ENCODE measurements around the gene ACIN1.
"Not testable (repeated sequence)": the region's sequence is repeated elsewhere in the genome, so short reads cannot be mapped to it uniquely, and the experiment has no call there.

ACIN1 gene

DNA sequence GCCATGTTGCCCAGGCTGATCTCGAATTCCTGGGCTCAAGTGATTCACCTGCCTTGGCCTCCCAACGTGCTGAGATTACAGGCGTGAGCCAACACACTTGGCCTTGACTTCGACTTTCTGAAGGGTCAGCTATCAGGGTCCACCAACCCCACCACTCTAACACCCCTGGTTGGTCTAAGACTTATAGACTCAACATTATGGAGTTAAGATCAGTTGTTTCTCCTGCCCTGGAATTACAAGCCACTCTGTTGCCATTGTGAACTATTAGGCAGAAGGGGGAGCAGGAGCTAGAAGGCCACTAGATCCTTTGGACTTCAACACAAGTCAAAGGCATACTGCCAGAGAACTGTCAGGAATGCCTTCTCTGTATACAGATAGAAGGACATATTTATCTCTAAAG lies 54.8 kb downstream of the ACIN1 start:
- DNase-seq = no peak

DNA sequence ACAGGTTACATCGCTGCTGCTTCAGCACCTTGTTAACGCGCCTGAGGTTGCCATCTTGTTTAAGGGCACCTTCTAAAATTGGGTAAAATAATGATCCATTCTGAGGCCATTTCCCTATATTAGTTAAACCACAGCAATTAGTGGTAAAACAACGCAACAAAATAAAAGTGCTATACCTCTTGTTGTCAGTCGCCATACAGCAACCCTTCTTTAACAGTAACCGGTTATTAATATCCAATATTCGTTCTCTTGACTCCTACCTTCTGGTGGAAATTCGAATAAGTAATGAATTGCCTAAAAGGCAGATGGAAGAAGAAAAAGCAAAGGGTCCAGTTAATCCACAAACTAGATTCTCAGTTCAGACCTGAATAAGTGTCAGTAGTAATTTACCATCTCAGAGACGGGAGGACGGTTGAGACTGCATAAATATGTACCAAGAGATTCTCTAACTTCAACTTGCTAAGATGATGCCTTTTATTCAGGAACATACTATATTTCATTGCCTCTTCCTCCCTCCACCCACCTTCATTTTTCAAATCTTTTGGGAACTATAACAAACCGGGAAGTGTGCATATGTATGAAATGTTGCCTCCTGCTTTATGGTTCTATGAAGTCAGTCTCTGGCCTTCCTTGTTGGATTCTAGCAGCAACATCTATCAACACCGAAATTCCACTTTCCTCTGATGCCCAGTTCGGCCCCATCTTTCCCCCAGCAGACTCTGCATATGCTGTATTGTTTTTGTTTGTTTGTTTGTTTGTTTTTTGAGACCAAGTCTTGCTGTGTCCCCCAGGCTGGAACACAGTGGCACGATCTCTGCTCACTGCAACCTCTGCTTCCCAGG lies 59.4 kb downstream of the ACIN1 start:
- DNase-seq = no peak

DNA sequence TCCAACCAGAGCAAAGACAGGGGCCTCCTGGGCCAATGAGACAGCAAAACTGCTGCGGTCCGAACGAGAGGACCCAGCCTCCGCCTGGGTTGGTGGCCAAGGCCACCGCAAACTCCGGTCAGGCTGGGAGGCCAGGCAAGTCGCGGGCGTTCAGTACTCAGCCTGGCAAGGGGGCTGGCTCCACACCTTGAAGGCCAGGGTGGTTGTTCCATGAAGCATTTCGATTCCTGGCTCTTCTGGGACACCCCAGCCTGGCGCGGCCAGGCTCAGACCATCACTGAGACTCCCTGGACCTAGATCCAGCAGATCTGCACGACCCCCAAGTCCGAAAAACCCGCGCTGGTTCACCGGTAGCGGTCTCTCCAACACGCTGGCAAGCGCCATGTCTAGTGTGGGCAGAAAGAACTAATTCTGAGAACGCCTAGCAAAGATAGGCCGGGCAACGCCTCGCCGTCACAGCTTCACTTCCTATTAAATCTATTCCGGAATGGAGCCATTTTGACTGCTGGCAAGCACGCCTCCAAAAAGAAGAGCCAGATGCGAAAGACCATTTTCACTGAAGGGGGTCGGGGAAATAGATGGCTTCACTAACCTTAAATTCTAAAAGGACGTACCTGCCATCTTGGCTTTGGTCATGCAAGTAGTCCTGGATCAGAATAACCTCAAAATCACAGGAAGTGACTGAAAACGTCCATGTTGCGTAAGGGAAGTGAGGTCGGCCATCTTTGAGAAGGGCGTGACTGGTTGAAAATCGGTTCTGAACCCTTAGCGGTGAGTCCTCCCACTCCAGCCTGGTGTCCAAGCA lies 60.2 kb downstream of the ACIN1 start, which contains the start of gene PSMB5:
Gene PSMB5 (minus strand): TSS at position 403 of the 805 bp plus-strand sequence. CDS start 19 bp downstream, at position 384.
- DNase-seq = peak; percentile 93

DNA sequence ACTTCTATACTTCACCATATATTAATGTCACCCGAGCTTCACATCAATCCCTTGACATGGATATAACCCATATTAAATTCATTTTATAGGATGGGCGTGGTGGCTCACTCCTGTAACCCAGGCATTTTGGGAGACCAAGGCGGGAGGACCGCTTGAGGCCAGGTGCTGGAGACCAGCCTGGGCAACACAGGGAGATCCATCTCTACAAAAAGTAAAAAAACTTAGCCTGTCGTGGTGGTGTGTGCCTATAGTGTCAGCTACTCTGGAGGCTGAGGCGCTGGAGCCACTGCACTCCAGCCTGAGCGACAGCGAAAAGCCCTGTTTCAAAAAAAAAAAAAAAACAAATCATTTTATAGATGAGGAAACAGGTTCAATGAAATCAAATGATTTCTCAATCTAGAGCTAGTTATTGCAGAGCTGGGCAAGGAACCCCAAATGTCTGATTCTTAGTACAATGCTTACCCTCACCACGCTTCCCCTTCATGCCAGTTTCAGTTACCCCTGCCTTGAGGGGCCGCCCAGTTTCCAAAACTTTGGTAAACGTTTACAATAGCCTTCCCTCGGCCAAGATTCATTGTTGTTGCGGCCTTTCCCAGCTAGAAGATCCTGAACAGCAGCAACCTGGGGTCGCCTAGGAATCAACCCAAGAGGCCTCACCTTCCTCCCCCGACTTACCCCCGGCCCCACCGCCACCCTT lies 61.0 kb downstream of the ACIN1 start:
- no peak for DNase-seq

DNA sequence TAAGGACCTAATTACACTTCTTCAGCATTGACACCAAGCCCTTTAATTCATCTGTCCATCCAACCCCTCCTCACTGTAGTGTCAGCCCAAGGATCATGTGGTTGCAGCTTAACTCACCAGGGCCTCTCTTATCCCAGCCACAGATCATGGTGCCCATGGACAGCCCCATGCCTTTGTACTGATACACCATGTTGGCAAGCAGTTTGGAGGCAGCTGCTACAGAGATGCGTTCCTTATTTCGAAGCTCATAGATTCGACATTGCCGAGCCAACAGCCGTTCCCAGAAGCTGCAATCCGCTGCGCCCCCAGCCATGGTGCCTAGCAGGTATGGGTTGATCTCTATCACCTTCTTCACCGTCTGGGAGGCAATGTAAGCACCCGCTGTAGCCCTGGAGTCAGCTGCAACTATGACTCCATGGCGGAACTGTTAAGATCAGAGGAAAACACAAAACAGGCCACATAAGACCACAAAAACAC lies 61.6 kb downstream of the ACIN1 start:
- no peak for DNase-seq

DNA sequence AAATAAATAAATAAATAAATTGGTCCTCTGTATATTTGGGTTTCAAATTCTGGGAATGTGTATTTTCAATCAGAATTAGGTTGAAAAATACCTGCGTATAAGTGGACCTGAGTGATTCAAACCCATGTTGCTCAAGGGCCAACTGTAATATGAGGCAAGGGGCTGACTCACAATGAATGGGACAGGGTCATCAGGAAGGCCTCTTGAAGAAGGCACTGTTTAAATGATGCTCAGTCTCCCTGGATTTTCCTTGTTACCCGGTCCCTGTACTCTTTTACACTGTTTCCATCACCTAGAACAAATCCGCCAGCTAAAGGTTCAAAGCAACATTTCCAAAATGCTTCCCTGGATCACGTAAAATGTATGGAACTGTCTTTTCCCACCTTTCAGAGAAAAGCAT lies 64.0 kb downstream of the ACIN1 start:
- no peak for DNase-seq

DNA sequence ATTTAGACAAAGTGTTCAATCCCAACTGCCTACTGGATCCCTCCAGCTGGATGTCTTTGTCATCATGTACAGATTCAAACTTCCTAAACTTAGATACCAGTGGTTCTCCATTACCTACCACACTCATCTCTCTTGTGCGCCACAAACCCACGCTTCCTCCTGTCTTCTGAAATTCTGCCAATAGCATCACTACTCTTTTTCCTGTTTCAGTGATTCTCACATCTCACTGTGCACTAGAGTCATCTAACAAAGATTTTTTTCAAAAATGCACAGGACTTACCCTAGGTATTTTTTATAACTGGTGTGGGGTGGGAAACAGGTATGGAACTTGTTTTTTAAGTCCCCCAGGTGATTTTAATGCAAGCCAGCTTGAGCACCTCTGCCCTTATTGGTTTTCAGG lies 66.1 kb downstream of the ACIN1 start:
- no peak for DNase-seq

DNA sequence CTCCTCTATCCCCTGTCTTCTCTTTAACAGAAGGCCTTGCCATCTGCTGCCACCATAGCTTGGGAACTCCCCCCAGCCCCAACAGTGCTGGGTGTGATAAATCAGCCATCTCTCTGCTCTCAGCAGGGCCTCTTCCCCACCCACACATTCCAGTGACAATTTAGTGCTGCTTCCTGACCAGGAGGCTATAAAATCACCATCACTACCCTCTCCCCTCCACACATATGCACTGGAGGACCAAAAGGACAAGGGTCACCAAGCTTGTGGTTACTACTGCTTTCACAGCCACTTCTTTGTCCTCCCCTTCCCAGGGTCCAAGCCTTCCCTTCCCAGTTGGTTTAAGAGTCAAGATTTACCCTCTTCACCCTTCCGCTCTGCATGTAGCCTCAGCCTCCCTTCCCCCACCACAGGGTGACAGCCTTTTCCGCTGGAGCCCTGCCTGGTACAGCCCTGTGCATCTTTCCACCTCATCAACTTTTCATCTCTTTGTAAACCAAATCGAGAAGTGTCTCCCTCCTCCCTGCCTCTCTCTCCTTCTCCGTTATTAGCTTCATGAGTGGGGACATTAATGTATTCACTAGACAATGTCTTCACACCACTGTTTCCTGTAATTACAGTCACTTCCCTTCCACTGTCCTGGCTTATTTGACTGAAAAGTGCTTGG lies 69.7 kb downstream of the ACIN1 start:
- no peak for DNase-seq

DNA sequence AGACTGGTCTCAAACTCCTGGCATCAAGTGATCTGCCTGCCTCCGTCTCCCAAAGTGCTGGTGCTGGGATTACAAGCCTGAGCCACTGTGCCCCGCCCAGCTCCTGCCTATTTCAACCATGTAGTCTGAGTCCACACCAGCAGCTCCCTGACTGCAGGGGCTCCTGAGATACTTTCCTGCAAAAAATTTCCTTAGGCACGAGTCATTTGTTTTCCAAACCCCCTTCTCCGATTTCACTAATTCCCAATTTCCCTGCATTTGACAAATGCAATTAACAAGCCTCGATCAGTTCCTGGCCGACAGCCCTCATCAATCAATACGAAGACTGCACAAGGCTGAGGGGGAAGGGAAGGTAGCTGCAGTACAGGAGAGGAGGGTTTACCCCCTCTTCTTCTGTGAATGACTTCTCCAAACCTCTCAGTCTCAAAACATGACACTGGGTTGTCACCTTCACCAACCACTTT lies 70.3 kb downstream of the ACIN1 start:
- DNase-seq = no peak

DNA sequence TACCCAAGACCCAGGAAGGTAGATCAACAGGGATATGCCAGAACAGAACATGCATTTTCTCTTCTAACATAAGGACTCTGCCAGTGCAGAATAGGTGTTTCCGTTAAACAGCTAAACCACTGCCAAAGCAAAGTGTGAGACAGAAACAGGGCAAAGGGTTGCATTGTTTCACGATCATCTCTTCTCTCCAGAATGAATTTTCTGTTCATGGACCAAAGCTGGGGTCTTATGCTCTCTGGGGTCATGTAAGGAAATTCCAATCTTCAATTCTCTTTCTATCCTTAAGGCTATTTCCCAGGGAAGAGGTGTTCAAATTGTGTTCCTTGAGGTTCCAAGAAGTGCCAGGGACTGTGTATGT lies 71.2 kb downstream of the ACIN1 start:
- DNase-seq = no peak

DNA sequence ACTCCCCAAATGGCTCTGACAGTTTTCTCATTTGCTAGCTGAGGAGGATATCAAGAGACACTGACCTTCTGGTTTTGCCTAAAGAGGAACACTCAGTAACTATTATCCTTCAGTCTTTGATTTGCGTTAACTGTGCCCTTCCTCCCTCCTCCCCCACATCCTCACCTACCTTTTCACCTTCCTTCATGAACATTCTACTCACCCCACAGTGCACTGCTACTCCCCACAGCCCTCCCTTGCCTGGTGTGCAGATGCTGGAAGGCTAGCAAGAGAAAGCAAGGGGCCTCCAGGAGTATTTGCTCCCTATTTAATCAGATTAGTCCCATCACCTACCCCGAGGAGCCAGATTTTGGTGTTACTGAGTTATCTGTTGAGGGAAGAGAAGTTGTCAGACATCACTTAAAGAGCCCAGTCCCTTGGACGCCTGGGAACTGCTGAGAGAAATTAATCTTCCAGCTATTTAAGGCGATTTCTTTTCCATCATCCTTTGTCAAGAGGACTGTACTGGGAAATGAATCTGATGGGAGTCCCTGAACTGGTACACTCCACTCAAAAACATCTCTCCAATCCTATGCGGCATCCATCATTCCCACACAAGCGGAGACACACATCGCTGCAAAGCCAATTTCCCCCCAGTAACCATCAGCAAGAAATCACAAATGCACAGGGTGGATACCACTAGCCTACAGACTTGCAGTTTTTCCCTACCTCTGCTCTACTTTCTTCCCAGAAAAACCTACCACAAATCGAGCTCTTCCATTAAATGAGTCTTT lies 71.7 kb downstream of the ACIN1 start:
- DNase-seq = no peak

DNA sequence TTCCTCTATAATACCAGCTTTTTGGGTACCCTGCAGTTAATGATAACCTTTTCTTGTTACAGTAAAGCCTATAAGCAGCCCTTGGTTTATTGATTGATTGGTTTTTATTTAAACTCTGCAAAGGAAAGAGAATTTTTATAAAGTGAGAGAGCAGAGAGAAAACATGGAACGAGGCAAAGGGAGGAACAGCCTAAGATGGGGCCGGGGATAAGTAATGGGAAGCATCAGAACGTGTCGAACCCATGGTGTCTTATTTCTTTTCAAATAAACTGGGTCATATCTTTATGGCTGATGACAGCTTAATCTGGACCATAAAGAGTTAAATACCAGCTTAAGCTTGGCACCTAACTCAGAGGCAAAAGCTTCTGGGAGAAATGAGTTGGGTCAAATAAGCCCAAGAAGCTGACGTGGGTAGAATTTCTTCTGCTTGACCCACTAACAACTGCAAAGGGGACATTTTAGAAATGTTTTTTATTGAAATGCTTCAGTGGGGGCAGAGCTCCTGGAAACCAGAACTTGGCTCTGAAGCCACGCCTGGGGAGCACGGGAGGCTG lies 73.0 kb downstream of the ACIN1 start:
- DNase-seq = no peak

DNA sequence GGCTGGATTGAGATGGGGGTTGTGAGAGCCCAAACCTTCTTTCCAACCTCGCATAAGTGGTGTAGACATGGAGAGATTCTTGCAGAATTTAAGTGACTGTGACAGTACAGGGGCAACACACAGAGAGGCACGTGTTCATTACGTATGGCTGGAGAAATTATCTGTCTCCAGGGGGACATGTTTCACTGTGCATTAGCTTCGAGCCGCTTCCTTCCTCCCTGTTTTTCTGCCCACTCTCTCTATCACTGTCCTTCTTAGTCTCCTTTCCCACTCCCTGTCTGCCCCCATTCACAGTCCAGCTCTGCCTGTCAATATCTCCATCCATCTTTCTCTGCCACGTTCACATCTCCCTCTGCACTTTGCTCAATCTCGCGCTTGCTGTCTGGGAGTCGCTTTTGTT lies 73.5 kb downstream of the ACIN1 start:
- no peak for DNase-seq

DNA sequence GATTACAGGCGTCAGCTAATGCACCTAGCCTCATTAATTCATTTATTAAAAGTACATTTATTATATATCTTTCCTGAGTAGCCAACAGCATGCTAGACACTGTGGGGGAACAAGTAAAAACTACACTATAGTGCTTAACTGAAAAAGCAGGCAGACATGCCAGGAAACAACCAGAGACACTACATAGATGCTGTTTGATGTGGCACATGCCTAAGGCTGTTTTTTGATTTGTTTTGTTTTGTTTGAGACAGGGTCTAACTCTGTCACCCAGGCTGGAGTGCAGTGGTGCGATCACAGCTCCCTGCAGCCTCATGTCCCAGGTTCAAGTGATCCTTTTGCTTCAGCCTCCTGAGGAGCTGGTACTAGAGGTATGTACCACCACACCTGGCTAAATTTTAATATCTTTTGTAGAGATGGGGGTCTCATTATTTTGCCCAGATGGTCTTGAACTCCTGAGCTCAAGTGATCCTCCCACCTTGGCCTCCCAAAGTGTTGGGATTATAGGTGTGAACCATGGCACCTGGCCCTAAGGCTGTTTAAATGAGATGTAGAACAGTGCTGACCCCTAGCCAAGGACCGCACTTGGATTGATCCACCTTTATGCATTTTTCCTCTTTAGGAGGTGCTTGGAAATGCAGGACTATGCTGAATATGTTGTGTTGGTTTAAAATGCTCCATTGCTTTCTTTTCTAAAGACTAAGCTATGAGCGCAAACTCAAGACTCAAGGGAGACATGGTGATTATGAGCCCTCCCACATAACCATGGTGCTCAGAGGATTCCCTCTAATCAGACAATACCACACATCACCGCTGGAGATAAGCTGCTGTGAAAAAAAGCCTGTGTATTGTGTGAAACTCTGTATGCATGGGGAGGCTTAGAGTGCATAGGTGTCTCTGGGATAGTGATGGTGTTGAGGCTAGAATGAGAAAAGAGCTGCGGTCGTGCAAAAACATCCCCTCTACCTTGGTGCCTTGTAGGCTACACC lies 74.5 kb downstream of the ACIN1 start:
- no peak for DNase-seq

DNA sequence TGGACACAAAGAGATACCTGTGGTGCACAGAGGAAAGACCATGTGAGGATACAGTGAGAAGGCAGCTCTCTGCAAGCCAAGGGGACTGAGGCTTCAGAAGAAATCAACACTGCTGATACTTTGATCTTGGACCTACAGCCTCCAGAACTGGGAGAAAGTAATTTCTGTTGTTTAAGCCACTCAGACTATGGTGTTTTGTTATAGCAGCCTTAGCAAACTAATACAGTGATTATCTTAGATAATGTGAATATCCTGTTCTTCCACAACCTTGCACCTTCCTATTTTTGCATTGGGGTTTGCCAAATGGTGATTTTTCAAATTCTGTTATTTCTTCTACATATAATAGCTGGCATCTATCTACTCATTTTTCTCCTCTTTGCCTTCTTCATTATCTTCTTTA lies 76.8 kb downstream of the ACIN1 start:
- no peak for DNase-seq

DNA sequence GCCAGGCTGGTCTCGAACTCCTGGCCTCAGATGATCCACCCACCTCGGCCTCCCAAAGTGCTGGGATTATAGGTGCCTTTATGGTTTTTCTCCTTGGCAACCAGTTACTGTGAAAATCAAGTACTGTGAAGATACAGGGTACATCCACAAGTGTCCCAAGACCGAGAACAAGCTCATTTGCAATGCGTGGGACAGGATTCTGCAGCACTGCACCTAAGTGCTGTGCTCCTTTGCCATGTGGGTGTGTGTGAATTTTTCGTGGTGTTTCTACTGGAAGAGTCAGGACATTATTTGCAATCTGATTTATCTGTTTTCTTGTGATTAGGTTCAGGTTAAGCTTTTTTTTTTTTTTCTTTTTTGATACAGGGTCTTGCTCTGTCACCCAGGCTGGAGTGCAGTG lies 77.8 kb downstream of the ACIN1 start:
- no peak for DNase-seq

DNA sequence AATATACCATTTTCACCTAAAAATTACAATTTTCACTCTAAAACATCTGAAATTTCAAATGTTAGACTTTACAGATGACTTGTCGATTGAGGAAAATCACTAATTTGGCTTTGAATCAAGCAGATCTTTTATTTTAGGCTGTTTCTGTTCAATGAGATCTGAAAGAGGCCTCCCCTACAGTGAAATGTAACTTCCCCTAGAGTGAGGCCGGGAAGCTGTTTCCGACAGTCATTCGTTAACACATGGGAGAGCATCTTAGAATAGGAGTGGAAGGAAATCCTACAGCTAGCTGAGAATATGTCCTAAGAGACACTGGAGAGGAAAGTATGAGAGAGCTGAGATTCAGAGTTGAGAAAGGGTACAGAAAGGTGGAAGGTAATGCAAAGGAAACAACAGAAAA lies 79.3 kb downstream of the ACIN1 start:
- DNase-seq = no peak

DNA sequence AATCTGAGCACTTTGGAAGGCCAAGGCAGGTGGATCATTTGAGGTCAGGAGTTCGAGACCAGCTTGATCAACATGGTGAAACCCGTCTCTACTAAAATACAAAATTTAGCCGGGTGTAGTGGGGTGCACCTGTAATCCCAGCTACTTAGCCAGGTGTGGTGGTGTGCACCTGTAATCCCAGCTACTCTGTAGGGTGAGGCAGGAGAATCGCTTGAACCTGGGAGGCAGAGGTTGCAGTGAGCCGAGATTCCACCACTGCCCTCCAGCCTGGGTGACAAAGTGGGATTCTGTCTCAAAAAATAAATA lies 81.2 kb downstream of the ACIN1 start:
- DNase-seq = not testable (repeated sequence)

DNA sequence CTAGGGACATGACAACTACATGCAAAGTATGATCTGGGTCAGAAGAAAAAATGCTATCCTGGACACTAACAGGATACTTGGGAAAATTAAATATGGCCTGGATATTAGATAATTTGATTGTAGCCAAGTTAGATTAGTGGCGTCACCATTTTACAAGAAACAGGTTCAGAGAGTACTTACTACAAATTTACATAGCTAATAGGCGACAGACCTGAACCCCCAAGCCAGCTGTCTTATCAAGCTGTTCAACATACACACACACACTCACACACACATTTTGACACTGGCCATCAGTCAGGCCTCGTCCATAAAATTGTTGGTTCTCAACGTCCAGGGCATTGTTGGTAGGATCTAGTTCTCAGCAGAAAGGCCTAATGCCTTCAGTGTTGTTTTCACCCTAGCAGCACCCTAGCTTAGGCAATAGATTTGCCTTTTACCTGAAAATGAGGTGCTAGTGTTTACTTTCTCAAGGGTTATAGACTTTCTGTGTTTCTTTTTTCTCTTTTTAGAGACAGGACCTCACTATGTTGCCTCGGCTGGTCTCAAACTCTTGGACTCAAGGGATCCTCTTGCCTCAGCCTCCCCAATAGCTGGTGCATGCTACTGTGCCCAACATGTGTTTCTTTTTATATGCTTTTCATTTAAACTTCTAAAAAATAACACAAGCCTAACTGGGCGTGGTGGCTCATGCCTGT lies 81.7 kb downstream of the ACIN1 start:
- DNase-seq = no peak

Data from right hindlimb (tissue), 1 donor.